ENCODE data around the gene HYAL2.

The HYAL2 gene

DNA sequence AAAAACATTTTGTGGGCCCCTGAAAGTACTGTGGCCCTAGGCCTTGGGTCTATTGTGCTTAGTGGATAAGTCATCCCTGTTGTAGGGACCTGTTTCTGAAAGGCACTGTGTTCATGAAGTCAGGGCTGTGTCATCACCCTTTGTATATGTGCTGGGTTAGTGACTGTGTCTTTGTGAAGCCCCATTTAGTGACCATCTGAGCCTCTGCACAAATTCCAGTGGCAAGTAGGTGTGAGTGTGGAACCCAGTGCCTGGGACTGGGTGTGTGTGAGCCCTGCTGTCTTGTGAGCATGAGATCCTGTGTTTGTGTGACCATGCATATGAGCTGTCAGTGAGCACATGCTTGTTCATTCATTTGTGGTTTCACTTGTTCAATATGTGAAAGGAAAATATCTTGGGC lies 17.9 kb downstream of the HYAL2 start:
- ATAC-seq (ENCODE audit: insufficient read depth, low read depth) (no peak), DNase-seq (no peak)
- Histone ChIP-seq H3K27me3 (ENCODE audit: insufficient read depth, low read length, poor library complexity) (no peaks in the 10 kb centered on the region), H2AFZ (ENCODE audit: low read depth, low read length) (no peak overlapping the region), H3K79me2 (ENCODE audit: insufficient read depth, low read length) (no peaks in the 10 kb centered on the region), H4K20me1 (ENCODE audit: insufficient read depth, low read length) (no peaks in the 10 kb centered on the region), H3K4me2 (ENCODE audit: insufficient read depth, low read length) (no peak overlapping the region), H3K36me3 (ENCODE audit: insufficient read depth, low read length) (no peaks in the 10 kb centered on the region), H3K4me3 (ENCODE audit: low read depth in 1 of 2, low read length in 2 of 2) (no peak overlapping the region), H3K9ac (ENCODE audit: low read depth, low read length) (no peak overlapping the region), H3K27ac (ENCODE audit: low read length) (no peak overlapping the region), H3K4me1 (ENCODE audit: insufficient read depth, low read length) (peaks cover 11% of the 10 kb centered on the region), H3K9me3 (ENCODE audit: insufficient read depth, low read length, severe bottlenecking) (peaks cover 14% of the 10 kb centered on the region)
- TF ChIP-seq CTCF (IDR thresholded peaks at IDR 0.05; ENCODE audit: borderline replicate concordance, extremely low read depth, low read length, poor library complexity, severe bottlenecking) (no peak), EZH2 (IDR thresholded peaks at IDR 0.05; ENCODE audit: borderline replicate concordance, low read depth, low read length, severe bottlenecking) (no peak)

GRCh38 chr3:50303013-50303815 lies 19.3 kb downstream of the HYAL2 start, which contains the start of gene HYAL1:
TSS of gene HYAL1 (minus strand) at chr3:50303574. CDS start at chr3:50302956, 618 bp downstream.
- Histone ChIP-seq H3K27ac (ENCODE audit: low read length) (no peak within 1 kb of the TSS), H3K79me2 (ENCODE audit: insufficient read depth, low read length) (peaks cover 5% of the 10 kb centered on the region; the same call in 1 of the 2 replicates), H2AFZ (ENCODE audit: low read depth, low read length) (no peak within 1 kb of the TSS), H3K27me3 (ENCODE audit: insufficient read depth, low read length, poor library complexity) (no peaks in the 10 kb centered on the region), H4K20me1 (ENCODE audit: insufficient read depth, low read length) (0 out of 2 replicates have a peak, but pooled peaks cover 2% of the 10 kb centered on the region), H3K36me3 (ENCODE audit: insufficient read depth, low read length) (no peaks in the 10 kb centered on the region), H3K4me3 (ENCODE audit: low read depth in 1 of 2, low read length in 2 of 2) (no peak within 1 kb of the TSS), H3K9ac (ENCODE audit: low read depth, low read length) (no peak within 1 kb of the TSS), H3K4me2 (ENCODE audit: insufficient read depth, low read length) (no peak within 1 kb of the TSS), H3K9me3 (ENCODE audit: insufficient read depth, low read length, severe bottlenecking) (peaks cover 10% of the 10 kb centered on the region), H3K4me1 (ENCODE audit: insufficient read depth, low read length) (peaks cover 22% of the 10 kb centered on the region)
- no peak for DNase-seq
- no peak for ATAC-seq (ENCODE audit: insufficient read depth, low read depth)
- TF ChIP-seq EZH2 (IDR thresholded peaks at IDR 0.05; ENCODE audit: borderline replicate concordance, low read depth, low read length, severe bottlenecking) (no peak), CTCF (IDR thresholded peaks at IDR 0.05; ENCODE audit: borderline replicate concordance, extremely low read depth, low read length, poor library complexity, severe bottlenecking) (no peak)

GRCh38 chr3:50302095-50303012 lies 20.2 kb downstream of the HYAL2 start:
- DNase-seq: no peak
- ATAC-seq (ENCODE audit: insufficient read depth, low read depth): no peak
- no peak overlapping the region for H3K4me3 ChIP-seq (ENCODE audit: low read depth in 1 of 2, low read length in 2 of 2)
- H3K79me2 ChIP-seq (ENCODE audit: insufficient read depth, low read length): peaks cover 7% of the 10 kb centered on the region; the same call in 1 of the 2 replicates
- no peak for TF ChIP-seq EZH2 (IDR thresholded peaks at IDR 0.05; ENCODE audit: borderline replicate concordance, low read depth, low read length, severe bottlenecking)
- no peak for TF ChIP-seq CTCF (IDR thresholded peaks at IDR 0.05; ENCODE audit: borderline replicate concordance, extremely low read depth, low read length, poor library complexity, severe bottlenecking)
- H3K4me1 ChIP-seq (ENCODE audit: insufficient read depth, low read length): peaks cover 28% of the 10 kb centered on the region
- H2AFZ ChIP-seq (ENCODE audit: low read depth, low read length): no peak overlapping the region
- peaks cover 4% of the 10 kb centered on the region for H3K9me3 ChIP-seq (ENCODE audit: insufficient read depth, low read length, severe bottlenecking)
- no peak overlapping the region for H3K27ac ChIP-seq (ENCODE audit: low read length)
- H3K27me3 ChIP-seq (ENCODE audit: insufficient read depth, low read length, poor library complexity): no peaks in the 10 kb centered on the region
- H3K36me3 ChIP-seq (ENCODE audit: insufficient read depth, low read length): peaks cover 2% of the 10 kb centered on the region; the same call in 1 of the 2 replicates
- no peak overlapping the region for H3K9ac ChIP-seq (ENCODE audit: low read depth, low read length)
- no peak overlapping the region for H3K4me2 ChIP-seq (ENCODE audit: insufficient read depth, low read length)
- peaks cover 3% of the 10 kb centered on the region; the same call in 1 of the 2 replicates for H4K20me1 ChIP-seq (ENCODE audit: insufficient read depth, low read length)
